Measurements from ENCODE around the gene IKBKG. TPM values are rescaled to one million over a fixed set of nuclear protein-coding genes. Genes with fewer than 3 reads are reported as not detected.

Gene IKBKG
- total and polyA plus RNA-seq, 5 donors from 2014 or later, result 27.9 to 48.0 (median 36.7) TPM

DNA sequence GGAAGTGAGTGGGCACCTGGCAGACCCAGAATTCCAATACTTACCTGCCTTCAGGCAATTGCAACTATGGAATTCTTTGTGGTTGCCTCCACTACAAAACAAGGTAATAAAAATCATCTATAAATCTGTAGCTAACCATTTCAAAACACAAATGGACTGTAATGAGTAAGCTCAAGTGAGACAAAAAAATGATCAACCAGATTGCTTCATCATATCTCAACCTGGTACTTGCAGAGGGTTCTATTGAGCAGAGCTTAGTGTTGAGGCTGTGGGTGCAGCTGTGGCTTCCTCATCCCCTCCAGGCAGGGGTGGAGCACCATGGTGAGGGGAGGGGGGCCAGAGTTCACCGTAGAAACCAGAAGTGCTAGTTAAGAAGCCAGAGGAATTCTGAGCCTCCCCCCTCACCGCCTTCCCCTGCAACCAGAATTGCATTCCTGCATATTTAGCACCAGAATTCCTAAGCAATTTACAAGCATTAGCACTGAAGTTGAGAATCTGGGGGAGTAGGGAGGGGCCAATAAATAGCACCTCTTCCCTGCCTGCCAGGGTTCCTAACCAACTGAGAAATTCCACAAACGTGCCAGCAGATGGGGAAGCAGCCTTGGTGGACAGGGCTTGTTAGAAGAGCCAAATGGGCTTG lies 49.0 kb downstream of the IKBKG start:
- Histone ChIP-seq H3K27ac (ENCODE audit: insufficient read depth, low read length, poor library complexity, severe bottlenecking) (no peak overlapping the region), H3K36me3 (ENCODE audit: control insufficient read depth, insufficient read depth, low read length) (no peaks in the 10 kb centered on the region), H3K4me3 (ENCODE audit: low read depth, low read length) (no peak overlapping the region), H3K4me1 (ENCODE audit: control insufficient read depth, insufficient read depth, low read length, poor library complexity, severe bottlenecking) (no peaks in the 10 kb centered on the region), H3K27me3 (ENCODE audit: control insufficient read depth, insufficient read depth, low read length) (no peaks in the 10 kb centered on the region), H3K9me3 (ENCODE audit: control insufficient read depth in 2 of 2, low read length in 2 of 2) (no peaks in the 10 kb centered on the region)
- H3K27me3 Mint-ChIP-seq, result peaks cover 17% of the 10 kb centered on the region
- DNase-seq, result no peak
- H3K4me1 Mint-ChIP-seq, result no peaks in the 10 kb centered on the region
- ATAC-seq (ENCODE audit: low read depth in 2 of 2), result no peak
- no peak overlapping the region for H3K4me3 Mint-ChIP-seq
- H3K36me3 Mint-ChIP-seq, result no peaks in the 10 kb centered on the region
- no peak overlapping the region for H3K27ac Mint-ChIP-seq
- H3K9me3 Mint-ChIP-seq, result peaks cover 0 to 5% (median 0%) of the 10 kb centered on the region in 7 donors

DNA sequence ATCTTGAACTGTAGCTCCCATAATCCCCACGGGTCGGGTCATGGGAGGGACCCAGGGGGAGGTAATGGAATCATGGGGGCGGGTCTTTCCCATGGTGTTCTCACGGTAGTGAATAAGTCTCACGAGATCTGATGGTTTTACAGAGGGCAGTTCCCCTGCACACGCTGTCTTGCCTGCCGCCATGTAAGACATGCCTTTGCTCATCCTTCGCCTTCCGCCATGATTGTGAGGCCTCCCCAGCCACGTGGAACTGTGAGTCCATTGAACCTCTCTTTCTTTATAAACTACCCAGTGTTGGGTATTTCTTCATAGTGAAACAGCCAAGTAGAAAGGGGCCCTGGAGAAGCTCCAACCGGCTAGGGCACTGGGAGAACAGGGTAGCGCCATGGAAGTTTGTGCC lies 49.8 kb downstream of the IKBKG start:
- H3K36me3 ChIP-seq (ENCODE audit: control insufficient read depth, insufficient read depth, low read length), result no peaks in the 10 kb centered on the region
- H3K4me3 ChIP-seq (ENCODE audit: low read depth, low read length), result no peak overlapping the region
- no peak overlapping the region for H3K4me3 Mint-ChIP-seq
- no peak overlapping the region for H3K27ac Mint-ChIP-seq
- peaks cover 0 to 7% (median 0%) of the 10 kb centered on the region in 7 donors for H3K9me3 Mint-ChIP-seq
- H3K27ac ChIP-seq (ENCODE audit: insufficient read depth, low read length, poor library complexity, severe bottlenecking), result no peak overlapping the region
- H3K27me3 Mint-ChIP-seq, result peaks cover 17% of the 10 kb centered on the region
- DNase-seq, result no peak
- H3K4me1 ChIP-seq (ENCODE audit: control insufficient read depth, insufficient read depth, low read length, poor library complexity, severe bottlenecking), result no peaks in the 10 kb centered on the region
- H3K4me1 Mint-ChIP-seq, result no peaks in the 10 kb centered on the region
- no peaks in the 10 kb centered on the region for H3K9me3 ChIP-seq (ENCODE audit: control insufficient read depth in 2 of 2, low read length in 2 of 2)
- no peak for ATAC-seq (ENCODE audit: low read depth in 2 of 2)
- H3K27me3 ChIP-seq (ENCODE audit: control insufficient read depth, insufficient read depth, low read length), result no peaks in the 10 kb centered on the region
- H3K36me3 Mint-ChIP-seq, result no peaks in the 10 kb centered on the region

DNA sequence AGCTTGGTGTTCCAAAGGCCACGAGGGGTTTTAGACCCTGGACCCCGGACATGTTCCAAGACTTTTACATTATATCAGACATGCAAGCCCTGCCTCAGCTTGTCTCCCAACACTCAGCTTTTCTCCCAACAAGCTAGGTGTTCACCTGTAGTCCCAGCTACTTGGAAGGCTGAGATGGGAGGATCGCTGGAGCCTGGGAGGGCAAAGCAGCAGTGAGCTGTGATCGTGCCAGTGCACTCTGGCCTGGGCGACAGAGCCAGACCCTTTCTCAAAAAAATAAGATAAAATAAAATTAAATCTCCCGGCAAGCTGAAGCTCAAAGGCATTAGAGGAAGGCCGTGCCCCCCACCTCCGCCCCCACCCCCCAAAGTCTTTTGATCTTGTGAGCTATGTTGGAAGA lies 51.2 kb downstream of the IKBKG start:
- no peak overlapping the region for H3K4me3 ChIP-seq (ENCODE audit: low read depth, low read length)
- Mint-ChIP-seq H3K9me3 (peaks cover 0 to 5% (median 0%) of the 10 kb centered on the region in 7 donors), H3K27ac (no peak overlapping the region), H3K36me3 (no peaks in the 10 kb centered on the region), H3K4me1 (no peaks in the 10 kb centered on the region), H3K27me3 (peaks cover 17% of the 10 kb centered on the region), H3K4me3 (no peak overlapping the region)
- H3K36me3 ChIP-seq (ENCODE audit: control insufficient read depth, insufficient read depth, low read length), result no peaks in the 10 kb centered on the region
- H3K27me3 ChIP-seq (ENCODE audit: control insufficient read depth, insufficient read depth, low read length), result no peaks in the 10 kb centered on the region
- no peak overlapping the region for H3K27ac ChIP-seq (ENCODE audit: insufficient read depth, low read length, poor library complexity, severe bottlenecking)
- no peaks in the 10 kb centered on the region for H3K4me1 ChIP-seq (ENCODE audit: control insufficient read depth, insufficient read depth, low read length, poor library complexity, severe bottlenecking)
- ATAC-seq (ENCODE audit: low read depth in 2 of 2) (no peak), DNase-seq (no peak)
- H3K9me3 ChIP-seq (ENCODE audit: control insufficient read depth in 2 of 2, low read length in 2 of 2), result no peaks in the 10 kb centered on the region

DNA sequence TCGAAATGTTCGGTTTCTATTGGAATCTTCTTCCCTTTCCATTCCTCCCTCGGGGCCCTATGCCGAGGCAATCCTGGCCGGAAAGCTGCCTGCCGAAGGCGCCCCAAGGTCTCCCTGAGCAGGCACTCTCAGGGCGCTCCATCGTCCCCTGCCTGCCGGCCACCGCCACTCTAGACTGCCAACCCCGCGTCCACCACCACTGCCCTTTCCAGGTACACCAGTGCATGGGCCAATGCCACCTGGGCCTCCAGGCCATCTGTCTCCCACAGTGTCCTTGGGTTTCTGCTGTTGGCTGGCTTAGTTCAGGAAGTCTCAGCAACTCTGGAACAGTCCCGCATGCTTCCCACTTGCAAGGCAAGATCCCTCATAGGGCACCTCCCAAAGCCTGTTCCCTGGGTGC lies 52.1 kb downstream of the IKBKG start:
- ATAC-seq (ENCODE audit: low read depth in 2 of 2) (no peak), DNase-seq (no peak)
- no peaks in the 10 kb centered on the region for H3K36me3 Mint-ChIP-seq
- H3K27ac Mint-ChIP-seq, result no peak overlapping the region
- no peak overlapping the region for H3K4me3 Mint-ChIP-seq
- Histone ChIP-seq H3K27me3 (ENCODE audit: control insufficient read depth, insufficient read depth, low read length) (no peaks in the 10 kb centered on the region), H3K4me1 (ENCODE audit: control insufficient read depth, insufficient read depth, low read length, poor library complexity, severe bottlenecking) (no peaks in the 10 kb centered on the region), H3K27ac (ENCODE audit: insufficient read depth, low read length, poor library complexity, severe bottlenecking) (no peak overlapping the region), H3K9me3 (ENCODE audit: control insufficient read depth in 2 of 2, low read length in 2 of 2) (no peaks in the 10 kb centered on the region), H3K4me3 (ENCODE audit: low read depth, low read length) (no peak overlapping the region), H3K36me3 (ENCODE audit: control insufficient read depth, insufficient read depth, low read length) (no peaks in the 10 kb centered on the region)
- H3K4me1 Mint-ChIP-seq, result no peaks in the 10 kb centered on the region
- H3K9me3 Mint-ChIP-seq, result peaks cover 0 to 3% (median 0%) of the 10 kb centered on the region in 7 donors
- peaks cover 22% of the 10 kb centered on the region for H3K27me3 Mint-ChIP-seq

DNA sequence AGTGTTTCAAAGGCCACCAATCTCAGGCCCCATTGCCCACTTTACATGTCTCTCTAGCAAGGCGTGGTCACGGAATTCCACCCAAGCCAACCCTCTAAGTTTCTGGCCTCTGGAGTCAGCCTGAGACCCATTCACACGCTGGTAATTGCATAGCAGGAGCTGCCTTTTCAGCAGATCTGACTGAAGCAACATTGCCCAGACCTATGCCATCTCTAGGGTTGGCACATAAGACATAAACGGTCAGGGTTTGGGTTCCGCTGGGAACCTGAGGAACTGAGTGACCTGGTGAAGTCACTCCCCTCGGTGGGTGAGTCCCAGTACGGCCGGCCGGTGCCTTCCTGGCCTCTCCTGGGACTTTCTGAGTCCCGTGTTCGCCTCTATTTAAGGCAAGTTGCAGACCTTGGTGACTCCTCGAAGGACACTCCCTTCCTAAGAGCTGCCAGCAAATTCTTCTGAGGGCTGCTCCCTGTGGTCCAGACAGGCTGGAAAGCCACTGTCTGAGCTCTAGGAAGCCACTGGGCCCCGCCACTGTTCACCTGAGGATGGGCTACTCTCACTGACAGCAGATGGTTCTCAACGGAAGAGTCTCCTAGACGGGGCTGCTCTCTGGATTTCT lies 53.4 kb downstream of the IKBKG start:
- no peaks in the 10 kb centered on the region for H3K4me1 Mint-ChIP-seq
- Histone ChIP-seq H3K36me3 (ENCODE audit: control insufficient read depth, insufficient read depth, low read length) (no peaks in the 10 kb centered on the region), H3K27ac (ENCODE audit: insufficient read depth, low read length, poor library complexity, severe bottlenecking) (no peak overlapping the region), H3K9me3 (ENCODE audit: control insufficient read depth in 2 of 2, low read length in 2 of 2) (no peaks in the 10 kb centered on the region), H3K27me3 (ENCODE audit: control insufficient read depth, insufficient read depth, low read length) (no peaks in the 10 kb centered on the region), H3K4me3 (ENCODE audit: low read depth, low read length) (no peak overlapping the region), H3K4me1 (ENCODE audit: control insufficient read depth, insufficient read depth, low read length, poor library complexity, severe bottlenecking) (no peaks in the 10 kb centered on the region)
- no peaks in the 10 kb centered on the region for H3K36me3 Mint-ChIP-seq
- H3K27me3 Mint-ChIP-seq, result peaks cover 19% of the 10 kb centered on the region
- no peak for ATAC-seq (ENCODE audit: low read depth in 2 of 2)
- H3K27ac Mint-ChIP-seq, result no peak overlapping the region
- H3K9me3 Mint-ChIP-seq, result peaks cover 0 to 3% (median 0%) of the 10 kb centered on the region in 7 donors
- DNase-seq, result no peak
- H3K4me3 Mint-ChIP-seq, result no peak overlapping the region

DNA sequence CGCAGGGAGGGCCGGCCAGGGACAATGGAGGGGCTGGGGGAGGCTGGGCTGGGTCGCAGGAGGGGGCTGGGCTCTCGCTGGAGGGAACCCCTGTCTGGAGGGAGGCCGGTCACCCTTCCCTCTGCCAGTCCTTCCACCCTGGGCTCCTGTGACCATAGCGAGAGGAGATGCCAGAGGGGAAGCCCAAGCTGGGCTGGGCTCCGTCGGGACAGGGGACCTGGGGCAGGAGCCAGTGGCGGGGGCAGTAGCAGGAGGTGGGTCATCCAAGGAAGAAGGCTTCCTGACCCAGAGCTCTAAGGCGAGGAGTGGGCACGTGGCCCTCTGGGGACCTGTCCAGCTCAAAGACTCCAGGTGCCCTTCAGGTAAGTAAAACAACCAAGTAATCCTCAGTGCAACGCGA lies 54.8 kb downstream of the IKBKG start:
- Histone ChIP-seq H3K27me3 (ENCODE audit: control insufficient read depth, insufficient read depth, low read length) (no peaks in the 10 kb centered on the region), H3K4me3 (ENCODE audit: low read depth, low read length) (no peak overlapping the region), H3K36me3 (ENCODE audit: control insufficient read depth, insufficient read depth, low read length) (no peaks in the 10 kb centered on the region), H3K27ac (ENCODE audit: insufficient read depth, low read length, poor library complexity, severe bottlenecking) (no peak overlapping the region), H3K9me3 (ENCODE audit: control insufficient read depth in 2 of 2, low read length in 2 of 2) (no peaks in the 10 kb centered on the region), H3K4me1 (ENCODE audit: control insufficient read depth, insufficient read depth, low read length, poor library complexity, severe bottlenecking) (no peaks in the 10 kb centered on the region)
- H3K27ac Mint-ChIP-seq, result no peak overlapping the region
- peaks cover 0 to 2% (median 0%) of the 10 kb centered on the region in 4 donors for H3K4me1 Mint-ChIP-seq
- ATAC-seq (ENCODE audit: low read depth in 2 of 2) (no peak), DNase-seq (no peak)
- H3K4me3 Mint-ChIP-seq, result no peak overlapping the region
- H3K36me3 Mint-ChIP-seq, result no peaks in the 10 kb centered on the region
- peaks cover 0 to 3% (median 0%) of the 10 kb centered on the region in 7 donors for H3K9me3 Mint-ChIP-seq
- peaks cover 19% of the 10 kb centered on the region for H3K27me3 Mint-ChIP-seq

DNA sequence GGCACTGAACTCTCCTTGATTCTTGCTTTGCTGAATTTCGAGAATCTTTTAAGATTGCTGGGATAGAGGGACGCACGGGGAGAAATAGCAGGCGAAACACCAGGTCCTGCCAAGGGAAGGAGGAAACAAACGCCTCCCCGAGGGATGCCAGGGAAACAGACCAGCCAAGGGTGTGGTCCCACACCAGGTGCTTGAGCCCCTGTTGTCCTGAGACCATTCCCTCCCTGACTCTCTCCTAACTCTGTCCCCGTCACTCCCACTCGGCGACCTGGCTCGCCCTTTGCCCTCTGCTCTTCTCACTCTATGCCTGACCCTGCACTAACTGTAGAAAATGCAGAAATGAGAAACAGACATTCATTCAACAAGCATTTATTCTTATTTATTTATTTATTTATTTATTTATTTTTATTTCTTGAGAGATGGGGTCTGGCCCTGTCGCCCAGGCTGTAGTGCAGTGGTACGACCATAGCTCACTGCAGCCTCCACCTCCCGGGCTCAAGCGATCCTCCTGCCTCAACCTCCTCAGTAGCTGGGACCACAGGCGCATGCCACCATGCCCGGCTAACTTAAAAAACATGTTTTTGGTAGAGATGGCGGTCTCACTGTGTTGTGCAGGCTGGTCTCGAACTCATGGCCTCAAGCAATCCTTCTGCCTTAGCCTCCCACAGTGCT lies 55.5 kb downstream of the IKBKG start:
- H3K27ac ChIP-seq (ENCODE audit: insufficient read depth, low read length, poor library complexity, severe bottlenecking), result no peak overlapping the region
- Mint-ChIP-seq H3K4me3 (no peak overlapping the region), H3K36me3 (no peaks in the 10 kb centered on the region), H3K27me3 (peaks cover 16% of the 10 kb centered on the region), H3K4me1 (peaks cover 0 to 2% (median 0%) of the 10 kb centered on the region in 4 donors), H3K9me3 (peaks cover 0 to 3% (median 0%) of the 10 kb centered on the region in 7 donors), H3K27ac (no peak overlapping the region)
- no peak for DNase-seq
- no peaks in the 10 kb centered on the region for H3K36me3 ChIP-seq (ENCODE audit: control insufficient read depth, insufficient read depth, low read length)
- no peak overlapping the region for H3K4me3 ChIP-seq (ENCODE audit: low read depth, low read length)
- no peaks in the 10 kb centered on the region for H3K4me1 ChIP-seq (ENCODE audit: control insufficient read depth, insufficient read depth, low read length, poor library complexity, severe bottlenecking)
- H3K27me3 ChIP-seq (ENCODE audit: control insufficient read depth, insufficient read depth, low read length), result no peaks in the 10 kb centered on the region
- no peaks in the 10 kb centered on the region for H3K9me3 ChIP-seq (ENCODE audit: control insufficient read depth in 2 of 2, low read length in 2 of 2)
- ATAC-seq (ENCODE audit: low read depth in 2 of 2), result no peak
